Measurements from ENCODE around the gene HNRNPC.

HNRNPC gene

DNA sequence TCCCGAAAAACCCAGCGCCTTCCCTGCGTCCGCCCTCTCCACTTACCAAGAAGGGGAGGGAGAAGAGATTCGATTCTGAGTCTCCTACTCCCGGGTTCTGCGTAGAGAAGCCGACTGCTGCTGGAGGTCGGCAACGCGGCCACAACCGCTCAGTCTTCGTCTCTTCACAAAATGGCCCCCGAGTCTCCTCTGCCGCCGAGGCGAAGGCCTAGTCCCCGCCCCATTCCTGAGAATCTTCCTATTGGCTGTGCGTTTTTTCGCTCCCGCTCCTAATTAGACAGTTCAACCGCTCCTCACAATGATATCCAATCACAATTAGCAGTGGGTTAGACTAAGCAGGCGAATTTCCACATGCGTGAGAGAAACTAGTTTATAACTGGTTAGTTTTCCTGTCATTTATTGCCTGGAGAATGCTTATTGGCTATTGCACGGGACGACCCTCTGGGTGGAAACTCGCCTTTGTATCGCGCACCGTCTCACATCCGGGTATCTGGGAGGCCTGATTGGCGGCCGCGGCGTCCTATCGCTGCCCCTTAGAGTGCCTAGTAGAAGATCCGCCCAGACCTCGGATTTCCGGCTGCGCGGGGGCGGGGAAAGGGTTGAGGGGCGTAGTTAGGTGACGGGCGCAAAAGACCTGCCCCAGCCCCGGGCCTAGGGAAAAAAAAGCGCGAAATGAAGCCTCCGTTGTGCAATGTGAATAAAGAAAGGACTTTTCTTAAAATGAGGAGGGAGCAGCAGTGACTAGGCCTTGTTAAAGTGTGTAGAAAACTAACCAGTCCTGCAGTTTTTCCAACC is at the start of gene HNRNPC:
Gene HNRNPC (minus strand): TSS at position 191 of the 795 bp plus-strand sequence. CDS start 35,249 bp downstream, outside the sequence.
- H3K36me3 ChIP-seq (ENCODE audit: control insufficient read depth, insufficient read depth, low read length), result peaks cover 8% of the 10 kb centered on the region
- H3K27me3 ChIP-seq (replicated peaks; ENCODE audit: control insufficient read depth, insufficient read depth, low read length), result no peaks in the 10 kb centered on the region
- peak within 1 kb of the TSS; percentile 99 for H3K4me3 ChIP-seq (replicated peaks; ENCODE audit: low read depth, low read length)
- TF ChIP-seq, protein P1, sequence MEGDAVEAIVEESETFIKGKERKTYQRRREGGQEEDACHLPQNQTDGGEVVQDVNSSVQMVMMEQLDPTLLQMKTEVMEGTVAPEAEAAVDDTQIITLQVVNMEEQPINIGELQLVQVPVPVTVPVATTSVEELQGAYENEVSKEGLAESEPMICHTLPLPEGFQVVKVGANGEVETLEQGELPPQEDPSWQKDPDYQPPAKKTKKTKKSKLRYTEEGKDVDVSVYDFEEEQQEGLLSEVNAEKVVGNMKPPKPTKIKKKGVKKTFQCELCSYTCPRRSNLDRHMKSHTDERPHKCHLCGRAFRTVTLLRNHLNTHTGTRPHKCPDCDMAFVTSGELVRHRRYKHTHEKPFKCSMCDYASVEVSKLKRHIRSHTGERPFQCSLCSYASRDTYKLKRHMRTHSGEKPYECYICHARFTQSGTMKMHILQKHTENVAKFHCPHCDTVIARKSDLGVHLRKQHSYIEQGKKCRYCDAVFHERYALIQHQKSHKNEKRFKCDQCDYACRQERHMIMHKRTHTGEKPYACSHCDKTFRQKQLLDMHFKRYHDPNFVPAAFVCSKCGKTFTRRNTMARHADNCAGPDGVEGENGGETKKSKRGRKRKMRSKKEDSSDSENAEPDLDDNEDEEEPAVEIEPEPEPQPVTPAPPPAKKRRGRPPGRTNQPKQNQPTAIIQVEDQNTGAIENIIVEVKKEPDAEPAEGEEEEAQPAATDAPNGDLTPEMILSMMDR (IDR thresholded peaks at IDR 0.05; ENCODE audit: insufficient read depth, low read length, poor library complexity, severe bottlenecking), result no peak
- peak; percentile 100 for DNase-seq (ENCODE audit: extremely low read depth, insufficient read length)

DNA sequence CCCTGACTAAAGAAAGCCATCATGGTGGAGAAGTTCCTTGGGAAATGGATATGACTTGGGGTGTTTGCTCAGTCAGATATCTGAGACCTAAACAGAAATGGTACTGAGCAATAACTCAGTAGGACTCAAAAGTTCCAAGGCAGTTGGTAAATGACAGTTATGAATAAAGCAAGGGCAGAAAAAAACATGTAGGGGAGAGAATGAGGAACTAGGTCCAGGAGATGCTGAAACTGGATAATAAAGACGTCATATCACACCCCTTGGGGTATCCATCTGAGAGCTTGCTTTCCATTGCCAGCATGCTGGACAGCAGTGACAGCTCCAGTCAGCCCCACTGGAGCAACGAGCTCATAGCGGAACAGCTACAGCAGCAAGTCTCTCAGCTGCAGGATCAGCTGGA is 48.2 kb upstream of the HNRNPC start:
- H3K36me3 ChIP-seq (ENCODE audit: control insufficient read depth, insufficient read depth, low read length), result no peaks in the 10 kb centered on the region
- DNase-seq (ENCODE audit: extremely low read depth, insufficient read length), result peak; percentile 35
- TF ChIP-seq, protein P1 (IDR thresholded peaks at IDR 0.05; ENCODE audit: insufficient read depth, low read length, poor library complexity, severe bottlenecking), result no peak
- H3K4me3 ChIP-seq (replicated peaks; ENCODE audit: low read depth, low read length), result no peak overlapping the region
- no peaks in the 10 kb centered on the region for H3K27me3 ChIP-seq (replicated peaks; ENCODE audit: control insufficient read depth, insufficient read depth, low read length)

DNA sequence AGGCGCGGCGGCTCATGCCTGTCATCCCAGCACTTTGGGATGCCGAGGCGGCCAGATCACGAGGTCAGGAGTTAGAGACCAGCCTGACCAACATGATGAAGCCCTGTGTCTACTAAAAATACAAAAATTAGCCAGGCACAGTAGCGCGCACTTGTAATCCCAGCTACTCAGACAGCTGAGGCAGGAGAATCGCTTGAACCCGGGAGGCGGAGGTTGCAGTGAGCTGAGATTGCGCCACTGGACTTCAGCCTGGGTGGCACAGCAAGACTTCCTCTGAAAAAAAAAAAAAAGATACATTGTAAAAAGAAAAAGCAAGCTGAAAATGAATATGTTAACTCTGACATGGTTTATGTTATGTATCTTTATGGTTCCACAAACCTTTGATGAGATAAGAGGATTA is 44.3 kb upstream of the HNRNPC start:
- TF ChIP-seq, protein P1 (IDR thresholded peaks at IDR 0.05; ENCODE audit: insufficient read depth, low read length, poor library complexity, severe bottlenecking), result no peak
- no peak overlapping the region for H3K4me3 ChIP-seq (replicated peaks; ENCODE audit: low read depth, low read length)
- no peaks in the 10 kb centered on the region for H3K27me3 ChIP-seq (replicated peaks; ENCODE audit: control insufficient read depth, insufficient read depth, low read length)
- DNase-seq (ENCODE audit: extremely low read depth, insufficient read length), result no peak
- no peaks in the 10 kb centered on the region for H3K36me3 ChIP-seq (ENCODE audit: control insufficient read depth, insufficient read depth, low read length)

DNA sequence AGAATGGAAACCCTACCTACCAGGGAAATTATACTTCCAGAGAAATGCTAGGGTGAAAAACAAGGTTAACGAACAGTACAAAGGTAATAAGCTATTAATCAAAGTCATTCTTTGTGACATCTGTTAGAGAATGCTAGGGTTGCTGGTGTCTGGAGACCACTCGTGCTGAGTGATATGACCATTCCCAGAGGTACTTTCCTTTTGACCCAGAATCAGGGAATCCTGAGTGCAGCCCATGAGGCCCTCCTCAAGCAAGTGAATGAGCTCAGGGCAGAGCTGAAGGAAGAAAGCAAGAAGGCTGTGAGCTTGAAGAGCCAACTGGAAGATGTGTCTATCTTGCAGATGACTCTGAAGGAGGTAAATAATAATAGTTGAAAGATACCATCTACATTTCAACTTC is 42.4 kb upstream of the HNRNPC start:
- Histone ChIP-seq H3K4me3 (replicated peaks; ENCODE audit: low read depth, low read length) (no peak overlapping the region), H3K36me3 (ENCODE audit: control insufficient read depth, insufficient read depth, low read length) (no peaks in the 10 kb centered on the region), H3K27me3 (replicated peaks; ENCODE audit: control insufficient read depth, insufficient read depth, low read length) (no peaks in the 10 kb centered on the region)
- DNase-seq (ENCODE audit: extremely low read depth, insufficient read length), result no peak
- TF ChIP-seq, protein P1 (IDR thresholded peaks at IDR 0.05; ENCODE audit: insufficient read depth, low read length, poor library complexity, severe bottlenecking), result no peak

DNA sequence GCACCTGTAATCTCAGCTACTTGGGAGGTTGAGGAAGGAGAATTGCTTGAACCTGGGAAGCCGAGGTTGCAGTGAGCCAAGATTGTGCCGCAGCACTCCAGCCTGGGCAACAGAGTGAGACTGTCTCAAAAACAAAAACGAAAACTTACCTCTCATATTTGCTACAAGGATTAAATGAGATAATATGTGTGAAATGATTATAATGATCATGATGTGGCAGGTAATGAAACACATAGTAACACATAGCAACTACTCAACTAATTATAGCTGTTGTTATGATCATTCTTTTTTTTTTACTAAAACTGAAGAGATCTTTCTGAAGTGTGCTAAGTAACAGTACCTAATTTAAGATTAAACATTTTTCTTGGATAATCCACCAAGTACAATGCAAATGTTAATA is 40.7 kb upstream of the HNRNPC start:
- no peak for DNase-seq (ENCODE audit: extremely low read depth, insufficient read length)
- TF ChIP-seq, protein P1 (IDR thresholded peaks at IDR 0.05; ENCODE audit: insufficient read depth, low read length, poor library complexity, severe bottlenecking), result no peak
- Histone ChIP-seq H3K4me3 (replicated peaks; ENCODE audit: low read depth, low read length) (no peak overlapping the region), H3K27me3 (replicated peaks; ENCODE audit: control insufficient read depth, insufficient read depth, low read length) (no peaks in the 10 kb centered on the region), H3K36me3 (ENCODE audit: control insufficient read depth, insufficient read depth, low read length) (no peaks in the 10 kb centered on the region)
